NT2/D1 (cell line): ENCODE data around the gene LIPK.

Experiments used
- SUZ12 ChIP-seq: IDR thresholded peaks from 2 replicates; pipeline ENCODE4 v1.6.1; 2011; ENCODE audit not compliant: insufficient read length, insufficient read depth; ENCODE audit errors: extremely low read depth
- YY1 ChIP-seq: IDR thresholded peaks from 2 replicates; pipeline ENCODE4 v1.6.1; 2011; ENCODE audit not compliant: insufficient read length, insufficient read depth
- ZNF274 ChIP-seq: IDR thresholded peaks from 2 replicates; pipeline ENCODE4 v1.6.1; 2011; ENCODE audit warnings: mild to moderate bottlenecking, low read depth, low read length

GRCh38 chr10:88781206-88781605 lies 75.2 kb downstream of the LIPK start:
- TF ChIP-seq ZNF274 (no peak), YY1 (no peak), SUZ12 (no peak)
